ENCODE data around the gene PLOD1. TPM values are rescaled to one million over a fixed set of nuclear protein-coding genes. Genes with fewer than 3 reads are reported as not detected.
A peak's percentile ranks its signal among the peaks of the same experiment; 100 is the strongest.

The PLOD1 gene
- total and polyA plus RNA-seq, 2 of the 13 experiments (the other 11 are each of a cell fraction or from before 2014, with no cell fraction given), result 70.1 to 318 TPM

DNA sequence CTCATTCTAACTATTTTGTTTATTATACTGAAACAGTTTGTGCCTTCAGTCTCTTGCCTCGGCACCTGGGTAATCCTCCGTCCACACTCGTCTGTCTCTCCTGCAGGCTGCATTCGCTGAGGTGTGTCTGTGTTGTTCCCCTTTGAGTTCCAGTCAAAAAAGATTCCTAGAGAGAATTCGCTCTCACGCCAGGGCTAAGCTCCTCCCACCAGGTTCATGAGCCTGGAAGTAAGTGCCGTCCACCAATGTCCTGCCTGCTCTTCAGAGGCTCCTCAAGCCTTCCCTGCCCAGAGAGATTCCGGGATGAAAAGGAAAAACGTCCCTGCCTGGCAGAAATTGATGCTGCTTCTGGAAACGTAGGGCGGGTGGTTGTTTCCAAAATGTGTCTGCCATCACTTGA is 21.2 kb upstream of the PLOD1 start:
- intact Hi-C loops (cut with micrococcal nuclease; ENCODE audit: unreplicated experiment) (no loop called here), in situ Hi-C loops (cut with HindIII; ENCODE audit: extremely low pct_ligation_motif_present, low pct_unique_long_range_greater_than_20kb) (loop anchor here (5.0 kb wide), 1 partner anchor 49 kb away; no protein-coding TSS in a partner anchor)
- CTCF ChIA-PET (ENCODE audit: low intra/inter-chr PET ratio, low total read pairs), result no interaction called here

More for the DNA sequence above, 21.2 kb upstream of the PLOD1 start:
- Histone ChIP-seq H3K27ac (ENCODE audit: extremely low read length, insufficient read depth, low read length) (no peak overlapping the region), H2AFZ (ENCODE audit: low read length) (peak overlapping the region; percentile 17), H3K36me3 (replicated peaks in 1 of 2; ENCODE audit: control insufficient read depth in 1 of 2, insufficient read depth in 2 of 2, low read length in 2 of 2) (no peaks in the 10 kb centered on the region; a peak in 2 of 5 replicates), H3K9ac (ENCODE audit: insufficient read depth, low read depth, low read length) (no peak overlapping the region), H3K27me3 (ENCODE audit: control insufficient read depth in 1 of 2, insufficient read depth in 2 of 2, low read length in 2 of 2) (no peaks in the 10 kb centered on the region), H3K79me2 (ENCODE audit: insufficient read depth, low read length) (no peaks in the 10 kb centered on the region), H3K4me2 (ENCODE audit: low read depth, low read length) (peak overlapping the region; percentile 65), H3K4me3 (replicated peaks in 1 of 3; ENCODE audit: insufficient read depth in 1 of 3, low read depth in 2 of 3, low read length in 3 of 3) (0 out of 6 replicates have a peak overlapping the region, but pooled peaks of 1 of the 3 experiments have one; percentile 22), H3K4me1 (ENCODE audit: insufficient read depth, low read length) (peaks cover 64% of the 10 kb centered on the region), H3K9me3 (ENCODE audit: low read length) (no peaks in the 10 kb centered on the region), H4K20me1 (ENCODE audit: insufficient read depth, low read length) (no peaks in the 10 kb centered on the region)
- WGBS (ENCODE audit: low lambda C conversion rate), result 17% methylated on average over 11 of the region's 11 CpGs
- FAIRE-seq, result no peak
- POLR2A ChIA-PET, result interaction anchor here (2.3 to 8.7 kb wide), 4 partner anchors 9 to 106 kb away, joined by 6 to 178 read pairs (median 8); partner anchors contain the start of genes KIAA2013, MFN2 and MIIP
- BruUV-seq (replicated peaks), result no TSS peak
- DNase-seq (ENCODE audit: low spot score), result peak; percentile 38
- no peak for ATAC-seq
- TF ChIP-seq CEBPB (IDR thresholded peaks at IDR 0.05; ENCODE audit: borderline replicate concordance, low read depth, low read length), result no peak
- TF ChIP-seq BCL6 (CRISPR knock-in tag; IDR thresholded peaks at IDR 0.05), result peak; percentile 96
- no peak for TF ChIP-seq GATA4 (IDR thresholded peaks at IDR 0.05; ENCODE audit: borderline replicate concordance, low read depth)
- TF ChIP-seq ZBTB33 (CRISPR knock-in tag; IDR thresholded peaks at IDR 0.05), result no peak
- TF ChIP-seq SIX4 (CRISPR knock-in tag; IDR thresholded peaks at IDR 0.05), result no peak
- no peak for TF ChIP-seq ZNF737 (CRISPR knock-in tag; IDR thresholded peaks at IDR 0.05; ENCODE audit: borderline replicate concordance)
